ENCODE data around the gene GDPD3. TPM values are rescaled to one million over a fixed set of nuclear protein-coding genes. Genes with fewer than 3 reads are reported as not detected.

GDPD3 gene
- total and polyA plus RNA-seq, 9 of the 15 experiments (the other 6 are each of a cell fraction or from before 2014, with no cell fraction given) = 0.47 to 3.9 (median 1.1) TPM

- 0 out of 2 replicates have a peak, but pooled peaks have one; percentile 71 for TF ChIP-seq ZNF609 (CRISPR knock-in tag; IDR thresholded peaks at IDR 0.05; ENCODE audit: borderline replicate concordance)
- no peak for TF ChIP-seq ZNF780A (CRISPR knock-in tag; IDR thresholded peaks at IDR 0.05)
- no peak for TF ChIP-seq ZNF23 (CRISPR knock-in tag; IDR thresholded peaks at IDR 0.05)
- no peak for TF ChIP-seq CBX2 (IDR thresholded peaks at IDR 0.05; ENCODE audit: insufficient read depth, low read length, poor library complexity, severe bottlenecking)
- no peak for TF ChIP-seq RFX5 (IDR thresholded peaks at IDR 0.05; ENCODE audit: low read depth, low read length)
- TF ChIP-seq ZFP1 (CRISPR knock-in tag; IDR thresholded peaks at IDR 0.05) = no peak
- no peak for TF ChIP-seq MECOM (CRISPR knock-in tag; IDR thresholded peaks at IDR 0.05)
- TF ChIP-seq PURB (CRISPR knock-in tag; IDR thresholded peaks at IDR 0.05; ENCODE audit: low read depth) = no peak
- TF ChIP-seq SAP30 (IDR thresholded peaks at IDR 0.05; ENCODE audit: borderline replicate concordance, insufficient read depth, low read depth, low read length, poor library complexity, severe bottlenecking) = peak; percentile 86
- no peak for TF ChIP-seq ZNF384 (IDR thresholded peaks at IDR 0.05; ENCODE audit: low read depth, low read length)
- no peak for TF ChIP-seq ZNF407 (IDR thresholded peaks at IDR 0.05; ENCODE audit: low read depth)
These were observed 48.0 kb downstream of the GDPD3 start, which contains the start of gene ALDOA (continued) for GRCh38 chr16:30065102-30065942.

Measured in K562 (cell line).